Neural cell (in vitro differentiated cells): Measurements from ENCODE around the gene C5.

ENCODE experiments used
- EP300 ChIP-seq: fragments of 450-650 bp; conservative IDR thresholded peaks from 2 replicates; pipeline ENCODE4 v1.6.1; 2014; ENCODE audit warnings: antibody characterized with exemption, mild to moderate bottlenecking, moderate library complexity; ENCODE audit not compliant: poor library complexity, severe bottlenecking
- EZH2 ChIP-seq: fragments of 200-600, 300-800 bp; shearing (Covaris generic), sonication (generic); IDR thresholded peaks from 2 replicates; pipeline ENCODE4 v1.6.1; 2014; ENCODE audit warnings: antibody characterized with exemption, low read length, borderline replicate concordance, mild to moderate bottlenecking; ENCODE audit not compliant: insufficient read depth, poor library complexity, severe bottlenecking
- MXI1 ChIP-seq: fragments of 450-650 bp; conservative IDR thresholded peaks from 2 replicates; pipeline ENCODE4 v1.6.1; 2014; ENCODE audit warnings: antibody characterized with exemption, mild to moderate bottlenecking; ENCODE audit not compliant: poor library complexity, severe bottlenecking
- POLR2AphosphoS5 ChIP-seq: IDR thresholded peaks from 2 replicates; pipeline ENCODE4 v1.6.1; 2012
- SMC3 ChIP-seq: fragments of 450-650 bp; conservative IDR thresholded peaks from 2 replicates; pipeline ENCODE4 v1.6.1; 2014; ENCODE audit warnings: antibody characterized with exemption, mild to moderate bottlenecking, moderate library complexity; ENCODE audit not compliant: poor library complexity
- TAF1 ChIP-seq: IDR thresholded peaks from 2 replicates; pipeline ENCODE4 v1.6.1; 2012; ENCODE audit warnings: low read depth
- TF ChIP-seq, protein P1 (sequence below): fragments of 450-650 bp; IDR thresholded peaks from 2 replicates; pipeline ENCODE4 v1.5.1; 2014; ENCODE audit warnings: antibody characterized with exemption, mild to moderate bottlenecking, moderate library complexity; ENCODE audit not compliant: poor library complexity, severe bottlenecking

DNA sequence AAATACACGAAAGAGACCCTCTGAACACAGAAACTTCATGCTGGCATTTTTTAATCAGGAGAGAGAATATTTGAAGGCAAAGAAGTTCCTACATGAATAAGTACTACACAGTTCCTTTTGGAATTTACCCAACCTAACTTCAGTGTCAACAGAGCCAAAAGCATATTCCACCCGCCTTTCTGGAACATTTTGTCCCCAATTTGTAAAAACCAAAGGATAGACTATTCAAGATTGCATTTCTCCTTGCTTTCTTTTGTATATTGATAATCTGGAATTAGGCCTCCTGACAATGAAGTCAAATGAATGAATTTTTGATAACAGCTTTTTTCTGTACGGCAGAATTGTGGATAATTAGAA lies 84.1 kb downstream of the C5 start:
- TF ChIP-seq, protein P1, sequence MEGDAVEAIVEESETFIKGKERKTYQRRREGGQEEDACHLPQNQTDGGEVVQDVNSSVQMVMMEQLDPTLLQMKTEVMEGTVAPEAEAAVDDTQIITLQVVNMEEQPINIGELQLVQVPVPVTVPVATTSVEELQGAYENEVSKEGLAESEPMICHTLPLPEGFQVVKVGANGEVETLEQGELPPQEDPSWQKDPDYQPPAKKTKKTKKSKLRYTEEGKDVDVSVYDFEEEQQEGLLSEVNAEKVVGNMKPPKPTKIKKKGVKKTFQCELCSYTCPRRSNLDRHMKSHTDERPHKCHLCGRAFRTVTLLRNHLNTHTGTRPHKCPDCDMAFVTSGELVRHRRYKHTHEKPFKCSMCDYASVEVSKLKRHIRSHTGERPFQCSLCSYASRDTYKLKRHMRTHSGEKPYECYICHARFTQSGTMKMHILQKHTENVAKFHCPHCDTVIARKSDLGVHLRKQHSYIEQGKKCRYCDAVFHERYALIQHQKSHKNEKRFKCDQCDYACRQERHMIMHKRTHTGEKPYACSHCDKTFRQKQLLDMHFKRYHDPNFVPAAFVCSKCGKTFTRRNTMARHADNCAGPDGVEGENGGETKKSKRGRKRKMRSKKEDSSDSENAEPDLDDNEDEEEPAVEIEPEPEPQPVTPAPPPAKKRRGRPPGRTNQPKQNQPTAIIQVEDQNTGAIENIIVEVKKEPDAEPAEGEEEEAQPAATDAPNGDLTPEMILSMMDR = no peak
- no peak for TF ChIP-seq POLR2AphosphoS5
- no peak for TF ChIP-seq MXI1
- no peak for TF ChIP-seq TAF1
- no peak for TF ChIP-seq EZH2
- TF ChIP-seq EP300 = no peak
- TF ChIP-seq SMC3 = no peak
